OCI-LY1 (cell line): ENCODE data around the gene EFNB3.

Source experiments
- H2AFZ ChIP-seq: fragments of 200-600 bp; sonication (generic), shearing (Covaris generic); 2 replicates; pipeline ENCODE4 v1.6.0; 2014; ENCODE audit warnings: antibody characterized with exemption, mild to moderate bottlenecking, low read length
- H3F3A ChIP-seq: fragments of 200-600 bp; sonication (generic), shearing (Covaris generic); 2 replicates; pipeline ENCODE4 v1.6.0; 2014; ENCODE audit warnings: mild to moderate bottlenecking, antibody characterized with exemption, low read length, moderate library complexity; ENCODE audit not compliant: insufficient read depth
- H3K27ac ChIP-seq: fragments of 200-600 bp; sonication (generic); 2 replicates; pipeline ENCODE4 v1.5.1; 2014; ENCODE audit warnings: low read length, mixed run types, mild to moderate bottlenecking, low read depth; ENCODE audit not compliant: poor library complexity, severe bottlenecking
- H3K27me3 ChIP-seq: fragments of 200-600 bp; sonication (generic); 2 replicates; pipeline ENCODE4 v1.6.0; 2014; ENCODE audit warnings: antibody characterized with exemption, mild to moderate bottlenecking, low read length, moderate library complexity; ENCODE audit not compliant: insufficient read depth
- H3K36me3 ChIP-seq: fragments of 200-600 bp; sonication (generic); 2 replicates; pipeline ENCODE4 v1.6.1; 2014; ENCODE audit warnings: mild to moderate bottlenecking, antibody characterized with exemption, low read length, moderate library complexity, mixed read lengths; ENCODE audit not compliant: insufficient read depth
- H3K4me1 ChIP-seq: fragments of 200-600 bp; sonication (generic); 2 replicates; pipeline ENCODE4 v1.5.1; 2014; ENCODE audit warnings: mild to moderate bottlenecking, low read length, moderate library complexity; ENCODE audit not compliant: insufficient read depth, severe bottlenecking
- H3K4me2 ChIP-seq: fragments of 200-600 bp; sonication (generic), shearing (Covaris generic); 2 replicates; pipeline ENCODE4 v1.6.1; 2014; ENCODE audit warnings: low read length
- H3K4me3 ChIP-seq: fragments of 200-600 bp; sonication (generic); 2 replicates; pipeline ENCODE4 v1.5.1; 2014; ENCODE audit warnings: low read length, low read depth, mild to moderate bottlenecking, mixed read lengths; ENCODE audit not compliant: poor library complexity, severe bottlenecking
- H3K79me2 ChIP-seq: fragments of 200-600 bp; shearing (Covaris generic); 2 replicates; pipeline ENCODE4 v1.6.1; 2016; ENCODE audit warnings: mixed run types, low read length, mixed read lengths; ENCODE audit not compliant: insufficient read depth
- H3K9ac ChIP-seq: fragments of 200-600 bp; sonication (generic), shearing (Covaris generic); 2 replicates; pipeline ENCODE4 v1.6.1; 2014; ENCODE audit warnings: mild to moderate bottlenecking, low read length, mixed read lengths
- H3K9me2 ChIP-seq: fragments of 200-600 bp; sonication (generic), shearing (Covaris generic); 2 replicates; pipeline ENCODE4 v1.6.1; 2014; ENCODE audit warnings: low read depth, mild to moderate bottlenecking, low read length, mixed read lengths
- H3K9me3 ChIP-seq: fragments of 200-600 bp; shearing (Covaris generic); 2 replicates; pipeline ENCODE4 v1.6.1; 2014; ENCODE audit warnings: low read length, mixed read lengths
- H4K20me1 ChIP-seq: fragments of 200-600 bp; sonication (generic), shearing (Covaris generic); 2 replicates; pipeline ENCODE4 v1.6.0; 2016; ENCODE audit warnings: mild to moderate bottlenecking, low read length; ENCODE audit not compliant: insufficient read depth
- EZH2 ChIP-seq: fragments of 200-600 bp; sonication (generic), shearing (Covaris generic); IDR thresholded peaks from 2 replicates; pipeline ENCODE4 v1.8.0; 2017; ENCODE audit warnings: borderline replicate concordance, mixed run types, mild to moderate bottlenecking, antibody characterized with exemption, low read length, moderate library complexity, mixed read lengths
- TF ChIP-seq, protein P1 (sequence below): fragments of 200-600 bp; sonication (generic), shearing (Covaris generic); IDR thresholded peaks from 2 replicates; pipeline ENCODE4 v1.5.1; 2017; ENCODE audit warnings: mild to moderate bottlenecking, antibody characterized with exemption, low read length, moderate library complexity, mixed read lengths

EFNB3 gene

GRCh38 chr17:7714721-7715594, 10.0 kb downstream of the EFNB3 start:
- no peak overlapping the region for H3K27ac ChIP-seq
- H3K4me1 ChIP-seq = peaks cover 13% of the 10 kb centered on the region
- H3K9me3 ChIP-seq = no peaks in the 10 kb centered on the region
- TF ChIP-seq EZH2 = no peak
- TF ChIP-seq, protein P1, sequence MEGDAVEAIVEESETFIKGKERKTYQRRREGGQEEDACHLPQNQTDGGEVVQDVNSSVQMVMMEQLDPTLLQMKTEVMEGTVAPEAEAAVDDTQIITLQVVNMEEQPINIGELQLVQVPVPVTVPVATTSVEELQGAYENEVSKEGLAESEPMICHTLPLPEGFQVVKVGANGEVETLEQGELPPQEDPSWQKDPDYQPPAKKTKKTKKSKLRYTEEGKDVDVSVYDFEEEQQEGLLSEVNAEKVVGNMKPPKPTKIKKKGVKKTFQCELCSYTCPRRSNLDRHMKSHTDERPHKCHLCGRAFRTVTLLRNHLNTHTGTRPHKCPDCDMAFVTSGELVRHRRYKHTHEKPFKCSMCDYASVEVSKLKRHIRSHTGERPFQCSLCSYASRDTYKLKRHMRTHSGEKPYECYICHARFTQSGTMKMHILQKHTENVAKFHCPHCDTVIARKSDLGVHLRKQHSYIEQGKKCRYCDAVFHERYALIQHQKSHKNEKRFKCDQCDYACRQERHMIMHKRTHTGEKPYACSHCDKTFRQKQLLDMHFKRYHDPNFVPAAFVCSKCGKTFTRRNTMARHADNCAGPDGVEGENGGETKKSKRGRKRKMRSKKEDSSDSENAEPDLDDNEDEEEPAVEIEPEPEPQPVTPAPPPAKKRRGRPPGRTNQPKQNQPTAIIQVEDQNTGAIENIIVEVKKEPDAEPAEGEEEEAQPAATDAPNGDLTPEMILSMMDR = no peak
- no peak overlapping the region for H3K9ac ChIP-seq
- H3K36me3 ChIP-seq = no peaks in the 10 kb centered on the region
- H3K9me2 ChIP-seq = no peaks in the 10 kb centered on the region
- no peaks in the 10 kb centered on the region for H3K79me2 ChIP-seq
- H3K4me2 ChIP-seq = no peak overlapping the region
- H4K20me1 ChIP-seq = no peaks in the 10 kb centered on the region
- H3K27me3 ChIP-seq = peaks cover 4% of the 10 kb centered on the region; the same call in 1 of the 2 replicates
- H3F3A ChIP-seq = no peaks in the 10 kb centered on the region
- H2AFZ ChIP-seq = no peak overlapping the region
- H3K4me3 ChIP-seq = no peak overlapping the region

DNA sequence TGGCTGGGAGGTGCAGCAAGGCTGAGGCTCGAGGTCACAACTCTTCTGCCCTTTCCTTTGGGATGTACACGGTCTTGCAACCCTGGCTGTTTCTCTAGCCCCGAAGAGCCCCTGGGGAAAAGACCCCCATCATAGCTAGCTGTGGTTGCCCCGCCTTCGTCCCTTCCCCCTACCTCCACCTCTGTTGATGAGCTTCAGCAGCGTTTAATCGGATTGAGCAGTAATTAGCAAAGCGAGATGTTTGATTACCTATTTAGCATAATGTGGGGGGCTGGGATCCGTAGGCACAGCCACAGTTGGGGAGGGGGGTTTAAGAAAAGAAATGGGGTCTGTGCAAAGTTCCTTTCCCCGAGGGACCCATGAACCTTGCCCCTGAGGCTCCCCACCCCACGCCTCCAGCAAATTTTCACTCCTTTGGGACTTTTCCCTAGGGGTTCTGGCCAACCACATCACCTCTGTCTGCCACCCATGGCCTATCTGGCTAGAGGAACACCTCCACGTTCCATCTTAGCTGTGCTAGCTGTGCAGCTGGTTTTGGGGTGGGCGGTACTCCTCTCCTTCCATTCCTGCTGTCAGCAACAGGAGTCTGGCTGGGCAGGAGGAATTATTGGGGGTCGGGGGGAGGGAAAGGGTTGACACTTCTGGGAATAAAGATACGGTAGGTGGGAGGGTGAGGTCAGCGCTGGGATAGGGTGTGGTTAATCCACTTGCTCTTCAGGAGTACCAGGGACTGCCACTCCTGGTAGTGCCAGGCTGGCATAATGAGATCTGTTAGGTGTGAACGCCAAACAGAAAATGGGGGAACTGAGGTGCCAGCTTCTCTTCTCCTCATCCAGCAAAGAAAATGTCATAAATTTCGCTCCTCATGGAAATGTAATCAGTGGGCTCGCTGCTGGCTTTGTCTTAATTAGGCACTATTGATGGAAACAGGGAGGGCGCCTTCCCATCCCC, 11.2 kb downstream of the EFNB3 start:
- H3K9me3 ChIP-seq = no peaks in the 10 kb centered on the region
- H3F3A ChIP-seq = no peaks in the 10 kb centered on the region
- no peaks in the 10 kb centered on the region for H4K20me1 ChIP-seq
- peak overlapping the region; percentile 71; the same call in 1 of the 2 replicates for H3K4me2 ChIP-seq
- no peaks in the 10 kb centered on the region for H3K79me2 ChIP-seq
- H3K4me3 ChIP-seq = no peak overlapping the region
- H3K36me3 ChIP-seq = no peaks in the 10 kb centered on the region
- H3K9ac ChIP-seq = no peak overlapping the region
- no peak overlapping the region for H2AFZ ChIP-seq
- H3K9me2 ChIP-seq = no peaks in the 10 kb centered on the region
- H3K27ac ChIP-seq = no peak overlapping the region
- peaks cover 13% of the 10 kb centered on the region for H3K4me1 ChIP-seq
- no peak for TF ChIP-seq EZH2
- TF ChIP-seq, protein P1 = no peak
- peaks cover 4% of the 10 kb centered on the region; the same call in 1 of the 2 replicates for H3K27me3 ChIP-seq

- Histone ChIP-seq H3K9ac (peak within 1 kb of the TSS; percentile 43; the same call in 1 of the 2 replicates), H3K79me2 (no peaks in the 10 kb centered on the region), H3K27me3 (peaks cover 4% of the 10 kb centered on the region; the same call in 1 of the 2 replicates), H3K36me3 (no peaks in the 10 kb centered on the region), H3F3A (no peaks in the 10 kb centered on the region), H3K9me2 (no peaks in the 10 kb centered on the region), H4K20me1 (no peaks in the 10 kb centered on the region), H3K4me1 (peaks cover 13% of the 10 kb centered on the region), H3K9me3 (no peaks in the 10 kb centered on the region), H2AFZ (no peak within 1 kb of the TSS), H3K4me3 (peak within 1 kb of the TSS; percentile 58), H3K27ac (no peak within 1 kb of the TSS), H3K4me2 (peak within 1 kb of the TSS; percentile 71)
- TF ChIP-seq, protein P1 = peak; percentile 38
- no peak for TF ChIP-seq EZH2
Measured at GRCh38 chr17:7716901-7717755, 12.1 kb downstream of the EFNB3 start, which contains the start of gene DNAH2. DNAH2 (plus strand) TSS chr17:7717744; CDS start chr17:7719735, 1,991 bp downstream.
